ENCODE results near the gene TAPBPL.
A peak's percentile ranks its signal among the peaks of the same experiment; 100 is the strongest.
"Not testable (repeated sequence)": the region's sequence is repeated elsewhere in the genome, so short reads cannot be mapped to it uniquely, and the experiment has no call there.

The TAPBPL gene

DNA sequence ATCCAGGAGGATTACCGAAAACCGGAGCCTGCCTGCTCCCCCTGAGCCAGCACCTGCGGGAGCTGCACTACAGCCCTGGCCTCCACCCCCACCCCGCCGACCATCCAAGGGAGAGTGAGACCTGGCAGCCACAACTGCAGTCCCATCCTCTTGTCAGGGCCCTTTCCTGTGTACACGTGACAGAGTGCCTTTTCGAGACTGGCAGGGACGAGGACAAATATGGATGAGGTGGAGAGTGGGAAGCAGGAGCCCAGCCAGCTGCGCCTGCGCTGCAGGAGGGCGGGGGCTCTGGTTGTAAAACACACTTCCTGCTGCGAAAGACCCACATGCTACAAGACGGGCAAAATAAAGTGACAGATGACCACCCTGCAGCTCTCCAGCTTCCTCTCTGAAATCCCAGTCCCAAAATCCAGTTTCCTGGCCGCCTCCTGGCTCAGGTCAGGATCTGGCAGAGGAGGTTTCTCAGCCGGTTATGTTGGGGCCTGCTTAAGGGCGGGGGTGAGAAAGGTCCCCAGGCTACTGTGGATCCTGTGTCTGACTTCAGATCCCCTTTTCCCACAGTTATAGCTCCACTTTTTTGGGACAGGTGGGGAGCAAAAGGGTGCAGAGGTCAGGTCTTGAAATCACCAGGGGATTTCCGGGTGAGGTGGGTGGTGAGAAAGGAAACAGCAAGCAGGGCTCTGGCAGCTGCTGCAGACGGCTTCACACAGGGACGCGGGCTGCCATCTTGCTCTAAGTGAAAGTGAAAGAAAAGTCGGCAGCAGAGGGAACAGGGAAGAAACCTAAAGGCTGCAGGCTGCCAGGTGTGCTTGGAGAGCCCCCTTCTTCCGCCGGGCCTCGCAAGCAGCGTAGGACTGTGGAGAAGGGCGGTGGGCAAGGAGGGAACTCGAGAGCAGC is at the start of gene TAPBPL:
Gene TAPBPL, plus strand, starts transcription at position 695 of the 897 bp plus-strand sequence. CDS start 207 bp downstream, outside the sequence.
- peak; percentile 93 for DNase-seq (ENCODE audit: low spot score)

DNA sequence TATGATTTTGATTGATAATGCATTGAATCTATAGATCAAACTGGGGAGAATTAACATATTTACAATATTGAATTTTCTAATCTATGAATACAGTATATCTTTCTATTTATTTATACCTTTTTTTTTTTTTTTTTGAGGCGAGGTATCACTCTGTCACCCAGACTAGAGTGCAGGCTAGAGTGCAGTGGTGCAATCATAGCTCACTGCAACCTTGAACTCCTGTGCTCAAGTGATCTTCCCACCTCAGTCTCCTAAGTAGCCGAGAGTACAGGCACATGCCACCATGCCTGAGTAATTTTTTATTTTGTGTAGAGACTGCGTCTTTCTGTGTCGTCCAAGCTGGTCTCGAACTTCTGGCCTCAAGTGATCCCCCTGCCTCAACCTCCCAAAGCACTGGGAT is 47.5 kb upstream of the TAPBPL start:
- no peak for DNase-seq (ENCODE audit: low spot score)

DNA sequence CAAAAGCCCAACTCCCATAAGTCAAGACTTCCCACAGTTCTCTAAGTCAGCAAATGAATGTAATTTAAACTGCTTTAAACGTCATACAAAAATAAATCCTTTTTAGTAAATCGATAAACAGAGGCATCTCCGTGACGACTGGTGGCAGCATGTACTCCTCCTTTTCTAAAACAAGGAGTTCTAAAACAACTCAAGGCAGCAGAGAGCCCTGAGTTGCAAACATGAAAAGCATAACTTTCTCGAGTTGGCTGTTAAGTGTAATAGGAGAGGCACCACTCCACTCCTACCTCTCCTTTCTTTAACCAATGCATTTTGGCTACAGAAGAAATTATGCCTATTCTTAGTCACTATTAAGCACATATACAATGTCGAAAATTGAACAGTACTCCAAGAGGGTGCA is 45.9 kb upstream of the TAPBPL start:
- DNase-seq (ENCODE audit: low spot score), result no peak

- no peak for DNase-seq (ENCODE audit: low spot score)
Observed at GRCh38 chr12:6407236-6407954, 44.4 kb upstream of the TAPBPL start.

DNA sequence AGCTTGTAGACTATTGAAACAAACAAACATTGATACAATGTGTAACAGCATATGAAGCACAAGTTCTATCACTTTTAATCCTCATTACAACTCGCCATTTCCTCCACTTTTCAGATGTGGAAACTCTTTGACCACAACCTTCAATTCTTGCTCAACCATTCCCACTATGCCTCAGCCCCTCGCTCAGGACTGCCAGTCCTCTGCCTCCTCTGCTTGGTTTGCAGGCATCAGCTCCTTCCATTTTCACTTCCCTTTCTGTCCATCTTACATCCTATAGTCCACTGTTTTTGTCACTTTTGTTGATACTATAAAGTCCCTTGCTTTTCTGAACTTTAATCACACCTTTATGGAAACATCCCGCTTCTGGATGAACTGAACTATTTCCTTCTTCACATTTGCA is 35.2 kb upstream of the TAPBPL start:
- DNase-seq (ENCODE audit: low spot score), result no peak

DNA sequence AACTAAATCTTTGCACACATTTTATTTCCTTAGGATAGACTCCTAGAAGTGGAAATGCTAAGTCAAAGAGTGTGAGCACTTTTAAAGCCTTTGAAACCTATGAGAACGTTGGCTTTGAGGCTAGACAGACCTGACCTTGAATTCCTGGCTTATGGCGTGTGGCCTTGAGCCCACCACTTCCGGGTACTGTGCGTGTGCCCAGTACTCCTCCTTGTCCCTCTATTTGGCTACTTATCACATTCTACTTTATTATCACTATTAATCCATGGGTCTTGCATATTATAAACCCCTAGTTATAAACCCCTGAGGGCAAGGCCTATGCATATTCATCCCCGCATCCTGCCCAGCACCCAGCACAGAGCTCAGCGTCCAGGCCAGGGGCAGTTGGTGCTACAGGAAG is 33.0 kb upstream of the TAPBPL start:
- no peak for DNase-seq (ENCODE audit: low spot score)

- DNase-seq (ENCODE audit: low spot score), result no peak
Observed at GRCh38 chr12:6420364-6420763, 31.5 kb upstream of the TAPBPL start.

DNA sequence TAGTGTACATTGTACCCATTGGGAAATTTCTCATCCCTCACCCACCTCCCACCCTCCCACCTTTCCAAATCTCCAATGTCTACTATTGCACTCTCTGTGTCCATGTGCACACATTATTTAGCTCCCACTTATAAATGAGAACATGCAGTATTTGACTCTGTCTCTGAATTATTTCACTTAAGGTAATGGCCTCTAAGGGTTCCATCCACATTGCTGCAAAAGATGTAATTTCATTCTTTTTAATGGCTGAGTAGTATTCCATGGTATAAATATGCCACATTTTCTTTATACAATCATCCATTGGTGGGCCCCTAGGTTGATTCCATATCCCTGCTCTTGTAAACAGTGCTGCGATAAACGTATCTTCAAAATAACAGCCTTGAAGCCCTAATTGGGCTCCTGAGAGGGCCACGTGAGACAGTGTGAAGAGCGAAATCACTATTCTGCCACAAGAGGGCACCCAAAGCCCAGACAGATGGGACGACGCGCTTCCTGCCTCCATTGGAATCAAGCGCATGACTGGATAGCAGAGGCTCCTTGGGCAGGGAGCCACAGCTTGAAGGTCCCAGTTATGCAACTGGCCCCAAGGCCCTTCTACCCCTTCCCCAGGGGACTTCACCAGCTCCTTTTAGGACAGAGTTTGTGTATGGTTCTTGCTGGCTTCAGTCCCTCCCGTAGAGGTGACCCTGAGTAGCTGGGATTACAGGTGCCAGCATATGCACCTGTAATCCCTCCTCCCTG is 28.4 kb upstream of the TAPBPL start:
- peak; percentile 88 for DNase-seq (ENCODE audit: low spot score)

DNA sequence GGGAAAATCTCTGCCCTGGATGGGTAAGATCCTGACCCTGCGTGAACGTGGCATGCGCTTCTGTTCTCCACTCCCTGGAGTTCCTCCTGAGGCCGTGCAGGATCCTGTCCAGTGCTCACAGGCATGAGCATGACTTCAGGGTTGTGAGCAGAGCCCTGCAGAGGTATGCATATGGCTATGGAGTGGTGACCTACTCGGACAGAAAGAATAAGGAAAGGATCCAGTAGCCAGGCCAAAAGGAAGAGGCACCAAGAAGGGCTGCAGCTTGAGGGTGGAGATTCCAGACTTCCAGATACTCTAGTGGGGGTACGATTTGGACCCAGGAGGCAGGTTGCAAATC is 27.9 kb upstream of the TAPBPL start:
- DNase-seq (ENCODE audit: low spot score), result no peak

- DNase-seq (ENCODE audit: low spot score), result no peak
Observed at GRCh38 chr12:6424866-6425265, 27.0 kb upstream of the TAPBPL start.

DNA sequence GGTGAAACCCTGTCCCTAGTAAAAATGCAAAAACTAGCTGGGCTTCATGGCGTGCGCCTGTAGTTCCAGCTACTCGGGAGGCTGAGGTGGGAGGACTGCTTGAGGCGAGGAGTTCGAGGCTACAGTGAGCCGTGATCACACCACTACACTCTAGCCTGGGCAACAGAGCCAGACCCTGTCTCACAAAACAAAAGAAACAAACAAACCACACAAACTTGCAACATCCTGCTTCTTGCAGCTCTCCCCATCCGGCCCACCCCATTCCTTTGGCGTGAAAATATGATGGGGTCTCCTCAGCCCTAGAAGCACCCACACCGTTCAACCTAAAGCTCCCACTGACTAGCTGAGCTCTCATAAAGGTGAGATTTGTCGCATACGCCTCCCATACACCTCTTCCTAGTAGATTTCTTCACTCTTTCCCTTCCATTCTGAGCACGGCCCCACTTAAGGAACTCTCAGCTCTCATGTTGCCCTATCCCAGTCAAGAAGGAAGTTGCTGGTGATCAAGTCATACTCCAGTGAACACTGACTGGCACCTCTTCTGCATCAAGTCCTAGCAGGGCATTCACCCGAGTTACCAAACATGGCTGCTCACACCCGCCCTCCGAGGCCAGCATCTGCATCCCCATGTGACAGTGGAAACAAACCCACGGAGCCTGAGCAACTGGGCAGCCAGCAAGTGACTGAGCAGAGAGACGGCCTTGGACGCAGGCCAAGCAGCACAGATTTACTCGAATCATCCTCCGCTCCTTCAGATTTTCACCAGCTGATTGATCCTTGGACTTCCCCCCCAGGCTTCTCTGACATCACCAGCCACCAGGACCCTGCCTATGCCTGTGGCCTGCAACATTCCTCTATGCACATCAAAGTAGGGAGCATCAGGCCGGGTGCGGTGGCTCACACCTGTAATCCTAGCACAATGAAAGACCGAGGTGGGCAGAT is 26.0 kb upstream of the TAPBPL start:
- DNase-seq (ENCODE audit: low spot score), result no peak

- peak; percentile 64 for DNase-seq (ENCODE audit: low spot score)
Observed at GRCh38 chr12:6426882-6427671, 24.8 kb upstream of the TAPBPL start.

- DNase-seq (ENCODE audit: low spot score), result not testable (repeated sequence)
Observed at GRCh38 chr12:6427796-6428195, 24.0 kb upstream of the TAPBPL start.

GRCh38 chr12:6428326-6428725 is 23.5 kb upstream of the TAPBPL start:
- DNase-seq (ENCODE audit: low spot score), result no peak

DNA sequence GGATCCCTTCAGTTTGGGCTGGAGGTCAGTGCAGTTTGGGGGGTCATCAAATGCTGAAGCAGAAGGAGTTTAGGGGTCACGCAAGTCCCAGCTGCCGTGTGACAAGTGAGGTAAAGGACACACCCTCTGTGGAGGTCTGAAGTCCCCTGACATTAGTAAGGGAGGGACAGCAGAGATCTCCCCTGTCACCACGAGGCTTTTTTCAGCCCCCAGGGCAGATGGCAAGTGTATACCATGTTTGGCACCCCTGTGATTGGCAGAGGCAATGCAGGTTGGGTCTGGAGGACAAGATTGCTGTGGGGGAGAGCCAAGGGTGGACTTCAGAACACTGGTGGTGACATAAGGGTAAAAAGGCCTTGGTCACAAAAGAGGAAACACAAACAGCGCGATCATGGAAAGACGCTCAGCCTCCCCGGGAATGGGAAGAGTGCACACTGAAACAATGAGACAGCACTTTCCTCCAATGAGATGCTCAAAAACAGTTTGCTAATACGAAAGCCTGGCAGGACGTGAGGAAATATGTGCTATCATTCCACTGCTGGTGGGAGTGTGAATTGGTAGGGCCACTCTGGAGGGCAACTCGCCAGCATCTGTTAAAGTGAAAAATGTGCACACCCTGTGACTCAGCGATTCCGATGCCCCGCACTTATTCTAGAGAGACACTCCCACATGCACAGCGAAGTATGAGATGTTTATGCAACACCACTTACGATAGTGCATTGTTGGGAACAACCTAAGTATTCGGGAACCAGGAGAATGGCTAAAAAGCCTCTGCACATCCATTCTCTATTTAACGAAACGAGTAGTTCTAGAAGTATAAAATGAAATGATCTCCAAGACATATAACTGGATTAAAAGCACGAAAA is 21.5 kb upstream of the TAPBPL start:
- peak; percentile 49 for DNase-seq (ENCODE audit: low spot score)

DNA sequence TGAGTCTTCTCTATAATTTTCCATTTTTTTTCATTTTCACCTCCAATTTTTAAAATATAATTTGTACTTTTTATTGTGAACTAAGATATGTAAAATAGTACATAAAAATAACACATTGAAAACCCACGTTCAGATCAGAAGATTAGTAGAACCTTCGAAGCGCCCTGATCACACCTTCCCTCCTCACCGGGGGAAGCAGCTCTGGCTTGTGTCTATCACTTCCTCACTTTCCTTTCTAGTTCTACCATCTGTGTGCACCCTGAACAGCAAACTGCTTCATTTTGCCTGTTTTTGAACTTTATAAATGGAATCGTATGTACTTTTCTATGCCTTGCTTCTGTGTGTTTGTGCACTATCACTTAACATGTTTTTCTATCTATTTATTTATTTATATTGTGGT is 18.9 kb upstream of the TAPBPL start:
- no peak for DNase-seq (ENCODE audit: low spot score)

- DNase-seq (ENCODE audit: low spot score), result no peak
Observed at GRCh38 chr12:6434205-6435140, 17.4 kb upstream of the TAPBPL start.

DNA sequence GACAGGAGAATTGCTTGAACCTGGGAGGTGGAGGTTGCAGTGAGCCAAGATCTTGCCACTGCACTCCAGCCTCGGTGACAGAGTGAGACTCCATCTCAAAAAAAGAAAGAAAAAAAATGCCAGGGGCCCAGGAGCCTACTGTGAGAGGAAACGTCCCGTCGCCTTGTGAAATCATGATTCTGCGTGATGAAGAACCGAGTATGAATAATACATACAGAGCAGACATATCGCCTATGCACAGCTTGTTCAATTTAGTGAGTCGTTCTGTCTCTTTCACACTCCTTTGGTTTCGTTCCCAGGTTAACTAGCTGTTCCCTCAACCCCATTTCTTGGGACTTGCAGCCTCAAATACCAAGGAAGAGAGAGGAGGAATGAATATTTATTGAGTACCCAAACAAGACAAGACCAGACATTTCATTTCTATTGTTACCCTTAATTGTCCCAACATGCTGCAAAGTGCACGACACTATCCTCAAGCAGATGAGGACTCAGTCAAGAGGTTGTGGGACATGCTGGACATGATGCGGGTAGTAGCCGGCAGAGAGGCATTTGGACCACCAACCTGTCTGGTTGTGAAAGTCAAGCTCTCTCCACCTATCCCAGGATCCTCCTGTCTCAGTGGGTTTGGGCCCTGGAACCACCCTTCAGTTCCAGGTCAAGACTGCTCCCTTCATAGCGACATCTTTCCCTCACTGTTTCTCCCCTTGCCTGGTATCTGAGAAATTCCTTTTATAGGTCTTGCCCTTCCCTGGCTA is 15.7 kb upstream of the TAPBPL start:
- DNase-seq (ENCODE audit: low spot score), result no peak

All from putamen (tissue), 1 donor.